Psoas muscle (tissue), 8 donors: Measurements from ENCODE around the gene NAIF1. TPM values are rescaled to one million over a fixed set of nuclear protein-coding genes. Genes with fewer than 3 reads are reported as not detected.
A peak's percentile ranks its signal among the peaks of the same experiment; 100 is the strongest.

Experiments used
- ATAC-seq, 4 donors: fragments of 200-7000 bp; cut with Tn5 transposase; one replicate each; pipeline ENCODE4 v1.9.1; 2020; ENCODE audit warnings: moderate library complexity in 3 of 4, mild to moderate bottlenecking in 2 of 4
- DNase-seq, 2 donors: peaks; one replicate each; pipeline ENCODE4 v3.0.0-alpha.2; 2020
- H3K27ac ChIP-seq: fragments of 200-600 bp; one replicate; pipeline ENCODE4 v1.8.0; 2022
- H3K27me3 ChIP-seq, 3 donors: fragments of 200-600 bp in 1 of 3; one replicate each; pipeline versions ENCODE4 v1.6.1 to v1.8.0; 2013 to 2022; ENCODE audit warnings: low read length in 2 of 3, mild to moderate bottlenecking in 2 of 3, moderate library complexity in 1 of 3; ENCODE audit not compliant: insufficient read depth in 3 of 3
- H3K36me3 ChIP-seq, 2 donors: fragments of 200-600 bp in 1 of 2; one replicate each; pipeline versions ENCODE4 v1.6.1 to v1.8.0; 2013 to 2022; ENCODE audit warnings: low read depth in 1 of 2, mild to moderate bottlenecking in 1 of 2, moderate library complexity in 1 of 2; ENCODE audit not compliant: insufficient read depth in 1 of 2
- H3K4me1 ChIP-seq: fragments of 200-600 bp; one replicate; pipeline ENCODE4 v1.8.0; 2022
- H3K4me3 ChIP-seq: fragments of 200-600 bp; one replicate; pipeline ENCODE4 v1.8.0; 2022; ENCODE audit warnings: mild to moderate bottlenecking
- H3K9me3 ChIP-seq: fragments of 200-600 bp; one replicate; pipeline ENCODE4 v1.8.0; 2022
- CTCF ChIP-seq: fragments of 200-600 bp; IDR thresholded peaks from one replicate; pipeline ENCODE4 v1.8.0; 2022; ENCODE audit warnings: antibody characterized with exemption
- WGBS, 3 donors: extraction: QIAGEN DNeasy Blood & Tissue Kit; methylation state at CpG; one replicate each; pipeline versions ENCODE4 v1.1.6 to v1.1.7; 2013; 5-methylcytosine and 5-hydroxymethylcytosine counted together
- intact Hi-C, 2 donors: fragments of 100-400 bp; cut with DNase I; formaldehyde crosslinking; loops; one replicate each; pipeline versions ENCODE4 v1.11.0 to v1.14.2; 2022
- polyA plus RNA-seq, 3 donors: library from polyadenylated mRNA; stranded (reverse); fragments of 200-250 nt; gene quantifications; one replicate each; pipeline ENCODE4 v1.2.3, GENCODE V29; 2013
- total RNA-seq, 4 donors: library from RNA; stranded (reverse); fragmentation: NEBNext Ultra II Directional in 2 of 4; extraction: Animal tissue kit (Norgen Biotek cat#: 25700) in 2 of 4; gene quantifications; one replicate each; pipeline versions ENCODE4 v1.2.1 to v1.2.4, GENCODE V29; 2021 to 2023
- donor health status: healthy with polysubstance abuse.
- donor health status: DM: no; HTN: no; CAD: no; lungs with moderate emphysema.
- donor health status: Bipolar disorder and iron deficiency.
- donor health status: healthy.
- donor health status: DM: yes; HTN: yes; CAD: no.
- donor health status: DM: no; HTN: no; CAD: no.
- donor health status: DM: no; HTN: no; CAD: no.
- donor health status: DM: yes; HTN: yes; CAD: no.

The NAIF1 gene
- total and polyA plus RNA-seq, 7 donors = 4.2 to 8.7 (median 6.3) TPM

- H3K27ac ChIP-seq = no peak overlapping the region
- intact Hi-C loops = no loop called here
Measured at GRCh38 chr9:128062279-128062678, 4.8 kb downstream of the NAIF1 start.

GRCh38 chr9:128061275-128061960 is 5.7 kb downstream of the NAIF1 start:
- WGBS, 3 donors = 67 to 71% (median 69%) methylated on average over 13 of the region's 13 CpGs
- ATAC-seq (no peak), DNase-seq (no peak)
- no peak for TF ChIP-seq CTCF
- H3K9me3 ChIP-seq = no peaks in the 10 kb centered on the region
- peaks cover 18% of the 10 kb centered on the region for H3K4me1 ChIP-seq
- intact Hi-C loops = no loop called here
- no peaks in the 10 kb centered on the region for H3K27me3 ChIP-seq
- H3K4me3 ChIP-seq = no peak overlapping the region
- H3K36me3 ChIP-seq = peaks cover 0 to 28% of the 10 kb centered on the region in 2 donors
- H3K27ac ChIP-seq = peak overlapping the region; percentile 50

More at GRCh38 chr9:128062279-128062678, 4.8 kb downstream of the NAIF1 start:
- peaks cover 17% of the 10 kb centered on the region for H3K4me1 ChIP-seq
- no peaks in the 10 kb centered on the region for H3K27me3 ChIP-seq
- no peak for DNase-seq
- no peak overlapping the region for H3K4me3 ChIP-seq
- H3K36me3 ChIP-seq = peaks cover 0 to 28% of the 10 kb centered on the region in 2 donors
- 67 to 72% (median 71%) methylated on average over 6 of the region's 6 CpGs for WGBS, 3 donors
- ATAC-seq = no peak
- no peak for TF ChIP-seq CTCF
- H3K9me3 ChIP-seq = no peaks in the 10 kb centered on the region

GRCh38 chr9:128059365-128059983 is 7.6 kb downstream of the NAIF1 start:
- Histone ChIP-seq H3K27ac (no peak overlapping the region), H3K36me3 (peaks cover 0 to 28% of the 10 kb centered on the region in 2 donors), H3K4me3 (no peak overlapping the region), H3K4me1 (peaks cover 20% of the 10 kb centered on the region), H3K27me3 (no peaks in the 10 kb centered on the region), H3K9me3 (no peaks in the 10 kb centered on the region)
- ATAC-seq (peak in 3 of 4 donors; percentile 30 to 58 (median 50)), DNase-seq (no peak)
- 52 to 69% (median 62%) methylated on average over 6 of the region's 6 CpGs for WGBS, 3 donors
- intact Hi-C loops = loop anchor here in 1 of 2 donors (5.0 kb wide), 1 partner anchor 43 kb away; no protein-coding TSS in a partner anchor
- TF ChIP-seq CTCF = no peak

- H3K27me3 ChIP-seq = no peaks in the 10 kb centered on the region
- no peaks in the 10 kb centered on the region for H3K9me3 ChIP-seq
- peaks cover 20% of the 10 kb centered on the region for H3K4me1 ChIP-seq
- DNase-seq (no peak), ATAC-seq (no peak)
- H3K36me3 ChIP-seq = peaks cover 0 to 19% of the 10 kb centered on the region in 2 donors
- intact Hi-C loops = loop anchor here in 1 of 2 donors (5.0 kb wide), 1 partner anchor 44 kb away; no protein-coding TSS in a partner anchor
- 86 to 94% (median 88%) methylated on average over 8 of the region's 8 CpGs for WGBS, 3 donors
- TF ChIP-seq CTCF = no peak
- no peak overlapping the region for H3K27ac ChIP-seq
- H3K4me3 ChIP-seq = no peak overlapping the region
Measured at GRCh38 chr9:128057724-128058409, 9.3 kb downstream of the NAIF1 start.
